ENCODE measurements around the gene CDH4. TPM values are rescaled to one million over a fixed set of nuclear protein-coding genes. Genes with fewer than 3 reads are reported as not detected.

Gene CDH4
- total RNA-seq, 1 experiment from 2014 or later: not detected

DNA sequence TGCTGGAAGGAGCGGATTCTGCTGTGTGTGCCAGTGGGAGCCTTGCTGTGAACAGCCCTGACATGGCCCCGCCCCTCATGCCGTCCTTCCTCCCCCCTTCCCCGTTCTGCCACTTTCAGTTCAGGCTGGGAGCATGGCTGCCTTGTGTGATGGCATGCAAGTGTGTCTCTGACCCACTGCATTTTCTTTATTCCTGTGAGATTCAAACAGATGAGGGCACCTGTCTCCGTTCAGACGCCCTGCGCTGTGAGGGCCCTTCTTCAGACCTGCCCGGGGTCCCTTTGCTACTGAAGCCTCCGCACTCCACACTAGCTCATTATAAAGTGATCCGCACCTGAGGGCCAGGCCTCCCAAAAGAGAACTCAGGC, 725.3 kb downstream of the CDH4 start:
- H3K4me3 ChIP-seq (ENCODE audit: low read depth, low read length): no peak overlapping the region
- ChIA-PET CTCF (no interaction called here), POLR2A (no interaction called here)
- no peaks in the 10 kb centered on the region for H3K4me1 ChIP-seq
- H3K27me3 ChIP-seq (replicated peaks; ENCODE audit: control insufficient read depth, insufficient read depth, low read length): no peaks in the 10 kb centered on the region
- TF ChIP-seq, protein P1, sequence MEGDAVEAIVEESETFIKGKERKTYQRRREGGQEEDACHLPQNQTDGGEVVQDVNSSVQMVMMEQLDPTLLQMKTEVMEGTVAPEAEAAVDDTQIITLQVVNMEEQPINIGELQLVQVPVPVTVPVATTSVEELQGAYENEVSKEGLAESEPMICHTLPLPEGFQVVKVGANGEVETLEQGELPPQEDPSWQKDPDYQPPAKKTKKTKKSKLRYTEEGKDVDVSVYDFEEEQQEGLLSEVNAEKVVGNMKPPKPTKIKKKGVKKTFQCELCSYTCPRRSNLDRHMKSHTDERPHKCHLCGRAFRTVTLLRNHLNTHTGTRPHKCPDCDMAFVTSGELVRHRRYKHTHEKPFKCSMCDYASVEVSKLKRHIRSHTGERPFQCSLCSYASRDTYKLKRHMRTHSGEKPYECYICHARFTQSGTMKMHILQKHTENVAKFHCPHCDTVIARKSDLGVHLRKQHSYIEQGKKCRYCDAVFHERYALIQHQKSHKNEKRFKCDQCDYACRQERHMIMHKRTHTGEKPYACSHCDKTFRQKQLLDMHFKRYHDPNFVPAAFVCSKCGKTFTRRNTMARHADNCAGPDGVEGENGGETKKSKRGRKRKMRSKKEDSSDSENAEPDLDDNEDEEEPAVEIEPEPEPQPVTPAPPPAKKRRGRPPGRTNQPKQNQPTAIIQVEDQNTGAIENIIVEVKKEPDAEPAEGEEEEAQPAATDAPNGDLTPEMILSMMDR (IDR thresholded peaks at IDR 0.05; ENCODE audit: insufficient read depth in 1 of 2, low read depth in 1 of 2, low read length in 1 of 2, severe bottlenecking in 1 of 2, unreplicated experiment in 1 of 2): no peak
- no peaks in the 10 kb centered on the region for H3K9me3 ChIP-seq
- Mint-ChIP-seq H3K4me1 (ENCODE audit: low read depth, unreplicated experiment) (no peaks in the 10 kb centered on the region), H3K27me3 (ENCODE audit: insufficient read depth, unreplicated experiment) (no peaks in the 10 kb centered on the region), H3K27ac (ENCODE audit: unreplicated experiment) (peak overlapping the region; percentile 43), H3K4me3 (ENCODE audit: unreplicated experiment) (no peak overlapping the region), H3K36me3 (ENCODE audit: insufficient read depth, unreplicated experiment) (peaks cover 63% of the 10 kb centered on the region), H3K9me3 (ENCODE audit: unreplicated experiment) (no peaks in the 10 kb centered on the region)
- BruUV-seq (replicated peaks): no TSS peak
- DNase-seq: no peak
- intact Hi-C loops (cut with micrococcal nuclease; ENCODE audit: unreplicated experiment): no loop called here
- H3K36me3 ChIP-seq (ENCODE audit: control insufficient read depth, insufficient read depth, low read length): peaks cover 4% of the 10 kb centered on the region; the same call in 1 of the 2 replicates

DNA sequence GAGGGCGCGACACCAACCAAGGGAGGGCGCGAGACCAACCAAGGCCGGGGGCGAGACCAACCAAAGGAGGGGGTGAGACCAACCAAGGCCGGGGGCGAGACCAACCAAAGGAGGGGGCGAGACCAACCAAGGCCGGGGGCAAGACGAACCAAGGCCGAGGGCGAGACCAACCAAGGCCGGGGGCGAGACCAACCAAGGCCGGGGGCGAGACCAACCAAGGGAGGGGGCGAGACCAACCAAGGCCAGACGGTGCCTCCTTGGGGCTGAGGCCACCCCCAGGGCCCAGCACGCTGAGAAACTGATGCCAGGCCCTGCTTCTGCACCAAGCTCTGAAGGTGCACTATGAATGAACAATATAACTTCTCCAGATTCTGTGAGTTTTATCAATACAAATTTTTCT, 726.4 kb downstream of the CDH4 start:
- Mint-ChIP-seq H3K4me3 (ENCODE audit: unreplicated experiment) (no peak overlapping the region), H3K4me1 (ENCODE audit: low read depth, unreplicated experiment) (no peaks in the 10 kb centered on the region), H3K9me3 (ENCODE audit: unreplicated experiment) (no peaks in the 10 kb centered on the region), H3K27ac (ENCODE audit: unreplicated experiment) (no peak overlapping the region), H3K36me3 (ENCODE audit: insufficient read depth, unreplicated experiment) (peaks cover 61% of the 10 kb centered on the region), H3K27me3 (ENCODE audit: insufficient read depth, unreplicated experiment) (no peaks in the 10 kb centered on the region)
- POLR2A ChIA-PET: no interaction called here
- no peak overlapping the region for H3K4me3 ChIP-seq (ENCODE audit: low read depth, low read length)
- no peaks in the 10 kb centered on the region for H3K9me3 ChIP-seq
- H3K36me3 ChIP-seq (ENCODE audit: control insufficient read depth, insufficient read depth, low read length): peaks cover 4% of the 10 kb centered on the region; the same call in 1 of the 2 replicates
- CTCF ChIA-PET: no interaction called here
- H3K27me3 ChIP-seq (replicated peaks; ENCODE audit: control insufficient read depth, insufficient read depth, low read length): no peaks in the 10 kb centered on the region
- BruUV-seq (replicated peaks): no TSS peak
- intact Hi-C loops (cut with micrococcal nuclease; ENCODE audit: unreplicated experiment): no loop called here
- no peak for DNase-seq
- TF ChIP-seq, protein P1 (IDR thresholded peaks at IDR 0.05; ENCODE audit: insufficient read depth in 1 of 2, low read depth in 1 of 2, low read length in 1 of 2, severe bottlenecking in 1 of 2, unreplicated experiment in 1 of 2): no peak
- H3K4me1 ChIP-seq: no peaks in the 10 kb centered on the region

DNA sequence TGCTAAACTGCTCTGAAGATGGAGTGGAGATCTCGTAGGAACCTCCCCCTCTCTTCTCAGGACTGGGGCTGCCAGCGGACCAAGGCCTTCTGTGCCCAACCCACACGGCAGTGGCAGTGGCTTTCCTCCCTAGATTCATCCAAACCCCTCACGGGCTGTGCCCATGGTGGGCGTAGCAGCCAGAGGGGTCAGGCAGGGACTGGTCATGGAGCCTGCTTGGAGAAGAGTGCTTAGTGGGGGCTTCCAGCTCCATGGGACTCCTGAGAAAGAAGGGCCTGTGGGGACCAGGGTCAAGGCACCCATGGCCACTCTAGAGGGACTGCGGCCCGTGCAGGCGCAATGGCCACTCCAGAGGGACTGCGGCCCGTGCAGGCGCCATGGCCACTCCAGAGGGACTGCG, 727.0 kb downstream of the CDH4 start:
- peaks cover 5% of the 10 kb centered on the region; the same call in 1 of the 2 replicates for H3K36me3 ChIP-seq (ENCODE audit: control insufficient read depth, insufficient read depth, low read length)
- no TSS peak for BruUV-seq (replicated peaks)
- no peaks in the 10 kb centered on the region for H3K27me3 ChIP-seq (replicated peaks; ENCODE audit: control insufficient read depth, insufficient read depth, low read length)
- H3K4me1 ChIP-seq: no peaks in the 10 kb centered on the region
- Mint-ChIP-seq H3K4me1 (ENCODE audit: low read depth, unreplicated experiment) (no peaks in the 10 kb centered on the region), H3K27ac (ENCODE audit: unreplicated experiment) (no peak overlapping the region), H3K27me3 (ENCODE audit: insufficient read depth, unreplicated experiment) (no peaks in the 10 kb centered on the region), H3K9me3 (ENCODE audit: unreplicated experiment) (no peaks in the 10 kb centered on the region), H3K36me3 (ENCODE audit: insufficient read depth, unreplicated experiment) (peaks cover 61% of the 10 kb centered on the region), H3K4me3 (ENCODE audit: unreplicated experiment) (no peak overlapping the region)
- no peak overlapping the region for H3K4me3 ChIP-seq (ENCODE audit: low read depth, low read length)
- CTCF ChIA-PET: no interaction called here
- POLR2A ChIA-PET: no interaction called here
- no peak for DNase-seq
- TF ChIP-seq, protein P1 (IDR thresholded peaks at IDR 0.05; ENCODE audit: insufficient read depth in 1 of 2, low read depth in 1 of 2, low read length in 1 of 2, severe bottlenecking in 1 of 2, unreplicated experiment in 1 of 2): no peak
- intact Hi-C loops (cut with micrococcal nuclease; ENCODE audit: unreplicated experiment): no loop called here
- H3K9me3 ChIP-seq: no peaks in the 10 kb centered on the region
